Activated T-helper 1 cell treated with Interleukin-2 at 50 U/mL for 16 hours (primary cell): ENCODE measurements around the gene ZDHHC9.

ENCODE experiments used
- DNase-seq: peaks from one replicate; pipeline ENCODE4 v3.0.0-alpha.2; 2020; ENCODE audit warnings: low read depth

Gene ZDHHC9

DNA sequence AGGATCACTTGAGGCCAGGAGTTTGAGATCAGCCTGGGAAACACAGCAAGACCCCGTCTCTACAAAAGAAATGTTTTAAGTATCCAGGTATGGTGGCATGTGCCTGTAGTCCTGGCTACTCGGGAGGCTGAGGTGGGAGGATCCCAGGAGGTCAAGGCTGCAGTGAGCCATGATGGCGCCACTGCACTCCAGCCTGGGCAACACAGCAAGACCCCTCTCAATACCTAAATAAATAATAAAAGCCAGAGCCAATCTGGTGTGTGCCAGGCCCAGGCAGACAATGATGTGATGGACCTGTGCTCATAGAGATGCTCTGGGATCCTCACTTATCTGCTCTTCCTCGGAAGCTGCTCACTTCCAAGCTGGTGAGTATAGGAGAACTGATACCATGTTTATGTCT is 82.1 kb downstream of the ZDHHC9 start:
- no peak for DNase-seq

DNA sequence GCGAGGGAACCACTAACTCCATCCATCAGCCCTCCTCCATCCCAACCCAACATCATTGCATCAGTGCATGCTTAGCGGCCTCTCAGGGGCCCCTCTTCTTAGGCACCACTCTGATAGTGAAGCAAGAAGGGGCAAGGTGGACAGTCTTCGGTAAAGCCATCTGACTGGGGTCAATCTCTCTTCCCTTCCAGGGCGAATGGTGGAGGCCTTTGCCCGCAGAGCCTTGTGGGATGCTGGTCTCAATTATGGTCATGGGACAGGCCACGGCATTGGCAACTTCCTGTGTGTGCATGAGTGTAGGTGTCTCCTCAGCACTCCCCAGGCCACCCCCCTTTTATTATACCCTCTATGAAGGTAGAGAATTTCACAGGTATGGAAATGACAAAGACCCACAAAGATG is 82.7 kb downstream of the ZDHHC9 start:
- no peak for DNase-seq

DNA sequence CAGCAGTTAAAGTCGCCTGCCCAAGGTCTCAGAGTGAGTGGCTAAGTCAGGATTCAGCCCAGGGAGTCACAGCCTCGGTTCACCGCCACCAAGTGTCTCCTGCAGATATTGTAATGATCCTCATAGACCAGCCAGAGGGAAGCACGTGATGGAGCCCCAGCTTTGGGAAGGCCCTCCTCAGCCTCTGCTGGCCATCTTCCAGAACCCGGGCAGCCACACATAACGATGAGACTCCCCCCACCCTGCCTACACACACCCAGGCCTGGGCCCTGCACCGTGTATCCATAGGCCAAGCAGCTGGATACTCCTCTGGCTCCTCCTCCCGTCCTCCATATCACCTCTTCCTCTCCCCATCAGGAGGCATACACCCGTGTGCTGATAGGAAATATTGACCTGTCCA is 83.5 kb downstream of the ZDHHC9 start:
- no peak for DNase-seq

DNA sequence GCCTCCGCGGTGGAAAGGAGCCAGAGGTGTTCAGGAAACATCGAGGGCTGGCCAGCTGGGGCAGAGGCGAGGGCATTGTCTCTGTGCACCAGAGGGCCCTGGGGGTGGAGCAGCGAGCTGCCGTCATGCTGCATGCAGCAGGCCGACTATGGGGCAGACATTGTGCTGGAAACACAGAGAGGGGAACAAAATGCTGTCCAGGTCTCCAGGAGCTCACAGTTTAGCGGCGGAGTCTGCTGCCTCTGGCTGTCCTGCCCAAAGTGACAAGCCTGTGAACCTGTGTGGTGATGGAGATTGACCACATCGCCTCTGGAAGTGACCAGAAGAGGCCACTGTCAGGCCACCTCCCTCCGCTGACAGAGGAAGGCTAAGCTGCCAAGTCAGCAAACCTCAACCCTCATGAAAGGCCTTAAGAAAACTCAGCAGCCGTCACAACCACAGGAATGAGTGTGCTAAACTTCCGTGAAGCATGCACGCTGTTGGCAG is 84.1 kb downstream of the ZDHHC9 start:
- no peak for DNase-seq

DNA sequence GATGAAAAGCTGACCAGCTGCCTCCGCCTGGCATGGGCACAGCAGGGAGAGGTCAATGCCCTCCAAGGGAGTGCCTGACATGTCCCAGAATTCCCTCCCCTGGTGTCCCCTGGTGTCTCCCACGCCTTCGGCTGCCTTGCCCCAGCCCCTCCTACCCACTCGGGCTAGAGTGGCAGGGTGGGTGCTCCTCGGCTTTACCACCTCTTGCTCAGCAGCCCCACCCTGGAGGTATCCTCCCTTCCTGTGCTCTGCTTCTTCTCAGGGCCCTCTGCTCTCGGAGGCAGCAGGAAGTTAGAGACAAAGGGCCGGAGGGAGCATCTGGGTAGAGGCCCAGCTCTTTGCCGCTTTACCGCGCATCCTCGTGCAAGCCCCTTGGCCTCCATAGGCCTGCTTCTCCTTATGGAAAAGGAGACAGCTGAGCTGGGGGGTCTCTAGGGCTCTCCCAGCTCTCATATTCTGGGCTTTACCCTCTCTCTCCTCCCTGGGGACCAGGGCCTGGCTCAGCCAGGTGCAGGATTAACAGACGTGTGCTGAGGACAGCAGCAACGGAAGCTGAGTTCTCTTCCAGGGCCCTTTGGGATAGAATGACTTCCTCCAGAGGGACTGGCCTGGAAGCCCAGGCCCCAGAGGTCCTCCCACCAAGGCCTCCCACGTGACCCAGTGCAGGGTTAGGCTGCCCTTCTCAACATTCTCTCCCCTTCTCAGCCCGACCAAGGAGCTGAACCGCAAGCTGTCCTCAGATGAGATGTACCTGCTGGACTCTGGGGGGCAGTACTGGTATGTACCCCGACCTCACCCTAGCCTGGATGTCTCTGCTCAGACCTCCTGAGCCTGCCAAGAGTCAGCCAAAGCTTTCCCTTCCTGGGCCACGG is 87.7 kb downstream of the ZDHHC9 start:
- DNase-seq = no peak

DNA sequence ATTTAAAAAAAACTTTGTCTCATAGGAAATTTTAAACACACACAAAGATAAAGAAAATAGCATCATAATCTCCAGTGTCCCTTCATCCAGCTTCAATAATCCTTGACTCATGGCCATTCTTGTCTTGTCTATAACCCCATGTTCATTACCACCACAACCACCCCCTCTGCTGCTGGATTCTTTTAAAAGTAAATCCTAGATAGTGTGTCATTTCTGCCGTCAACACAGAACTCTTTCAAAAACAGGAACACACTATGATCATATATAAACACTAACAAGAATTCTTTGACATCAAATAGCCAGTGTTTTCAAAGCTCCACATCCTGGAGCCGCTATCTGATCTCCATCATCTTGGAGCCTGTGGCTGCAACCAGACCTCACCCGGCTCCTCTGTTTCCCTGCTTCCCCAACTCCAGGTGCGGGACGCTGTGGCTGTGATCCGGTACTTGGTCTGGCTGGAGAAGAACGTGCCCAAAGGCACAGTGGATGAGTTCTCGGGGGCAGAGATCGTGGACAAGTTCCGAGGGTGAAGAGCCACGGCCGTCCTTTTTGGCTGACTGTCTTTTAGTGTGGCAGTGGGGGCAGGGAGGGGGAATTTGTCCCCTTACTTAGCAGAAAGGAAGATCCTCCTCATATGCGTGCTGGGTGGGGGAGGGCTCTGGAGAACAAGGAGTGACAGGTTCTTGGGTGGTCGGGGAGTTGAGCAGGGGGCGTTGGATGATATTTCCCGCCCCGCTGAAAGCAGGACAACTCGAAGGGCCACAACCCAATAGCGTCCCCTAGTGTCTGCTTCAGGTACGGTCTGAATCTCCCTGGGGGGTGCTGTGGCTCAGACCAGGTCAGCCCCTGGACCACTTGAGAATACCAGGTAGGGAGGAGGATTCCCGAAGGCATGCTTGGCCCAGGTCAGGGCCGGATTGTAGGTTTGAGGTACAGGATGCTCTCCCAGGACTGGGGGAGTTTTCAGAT is 89.3 kb downstream of the ZDHHC9 start:
- no peak for DNase-seq
